Colonic mucosa (tissue), 4 donors: ENCODE measurements around the gene MARCHF7. TPM values are rescaled to one million over a fixed set of nuclear protein-coding genes. Genes with fewer than 3 reads are reported as not detected.

Experiments
- DNase-seq: peaks from one replicate; pipeline ENCODE4 v3.0.0-alpha.2; 2020
- H3K27ac ChIP-seq: fragments of 200-600 bp; one replicate; pipeline ENCODE4 v1.8.0; 2021
- H3K27me3 ChIP-seq: fragments of 200-600 bp; one replicate; pipeline ENCODE4 v1.8.0; 2021
- H3K36me3 ChIP-seq: fragments of 200-600 bp; one replicate; pipeline ENCODE4 v1.8.0; 2021
- H3K4me1 ChIP-seq: fragments of 200-600 bp; one replicate; pipeline ENCODE4 v1.8.0; 2021; ENCODE audit warnings: mild to moderate bottlenecking
- H3K4me3 ChIP-seq: fragments of 200-600 bp; one replicate; pipeline ENCODE4 v1.8.0; 2021
- H3K9ac ChIP-seq, 2 donors: one replicate each; pipeline ENCODE4 v1.7.0; 2013; ENCODE audit warnings: control low read depth in 2 of 2, low read depth in 2 of 2, low read length in 2 of 2
- H3K9me3 ChIP-seq: fragments of 200-600 bp; one replicate; pipeline ENCODE4 v1.8.0; 2021
- CTCF ChIP-seq: fragments of 200-600 bp; IDR thresholded peaks from one replicate; pipeline ENCODE4 v1.8.0; 2022; ENCODE audit warnings: antibody characterized with exemption, mild to moderate bottlenecking
- intact Hi-C: fragments of 100-400 bp; cut with DNase I; formaldehyde crosslinking; loops from one replicate; pipeline ENCODE4 v1.14.1; 2022
- total RNA-seq, 2 donors: library from RNA; stranded (reverse); fragmentation: NEBNext Ultra II Directional in 1 of 2; extraction: Animal tissue kit (Norgen Biotek cat#: 25700) in 1 of 2; gene quantifications; one replicate each; pipeline ENCODE4 v1.2.1, GENCODE V29; 2021
- donor health status: healthy.
- donor health status: DM: no; HTN: no; CAD: no.
- donor health status: DM: no; HTN: no; CAD: no.

Gene MARCHF7
- total RNA-seq, 2 donors from 2014 or later = 39.8 to 75.1 TPM

- no peaks in the 10 kb centered on the region for H3K4me1 ChIP-seq
Observed at GRCh38 chr2:159725713-159726112, 13.4 kb downstream of the MARCHF7 start.

GRCh38 chr2:159728629-159729028 is 16.3 kb downstream of the MARCHF7 start:
- Histone ChIP-seq H3K9me3 (no peaks in the 10 kb centered on the region), H3K36me3 (no peaks in the 10 kb centered on the region), H3K27me3 (no peaks in the 10 kb centered on the region), H3K9ac (no peak overlapping the region), H3K27ac (no peak overlapping the region), H3K4me1 (no peaks in the 10 kb centered on the region), H3K4me3 (no peak overlapping the region)
- no peak for TF ChIP-seq CTCF
- intact Hi-C loops = no loop called here
- DNase-seq = no peak

More at GRCh38 chr2:159725713-159726112, 13.4 kb downstream of the MARCHF7 start:
- H3K27me3 ChIP-seq = no peaks in the 10 kb centered on the region
- no peaks in the 10 kb centered on the region for H3K9me3 ChIP-seq
- TF ChIP-seq CTCF = no peak
- no peak overlapping the region for H3K9ac ChIP-seq
- no peak overlapping the region for H3K27ac ChIP-seq
- DNase-seq = no peak
- intact Hi-C loops = no loop called here
- H3K36me3 ChIP-seq = no peaks in the 10 kb centered on the region
- H3K4me3 ChIP-seq = no peak overlapping the region

GRCh38 chr2:159735648-159736047 is 23.3 kb downstream of the MARCHF7 start:
- Histone ChIP-seq H3K9me3 (no peaks in the 10 kb centered on the region), H3K4me1 (no peaks in the 10 kb centered on the region), H3K4me3 (no peak overlapping the region), H3K27me3 (no peaks in the 10 kb centered on the region), H3K27ac (no peak overlapping the region), H3K9ac (no peak overlapping the region), H3K36me3 (peaks cover 7% of the 10 kb centered on the region)
- intact Hi-C loops = no loop called here
- no peak for DNase-seq
- no peak for TF ChIP-seq CTCF

GRCh38 chr2:159736048-159736447 is 23.7 kb downstream of the MARCHF7 start:
- Histone ChIP-seq H3K36me3 (peaks cover 7% of the 10 kb centered on the region), H3K4me1 (no peaks in the 10 kb centered on the region), H3K9ac (no peak overlapping the region), H3K9me3 (no peaks in the 10 kb centered on the region), H3K4me3 (no peak overlapping the region), H3K27ac (no peak overlapping the region), H3K27me3 (no peaks in the 10 kb centered on the region)
- intact Hi-C loops = no loop called here
- no peak for DNase-seq
- no peak for TF ChIP-seq CTCF

GRCh38 chr2:159737292-159737916 is 25.1 kb downstream of the MARCHF7 start:
- no peak for DNase-seq
- no peaks in the 10 kb centered on the region for H3K27me3 ChIP-seq
- intact Hi-C loops = no loop called here
- H3K4me3 ChIP-seq = no peak overlapping the region
- H3K36me3 ChIP-seq = peaks cover 7% of the 10 kb centered on the region
- H3K9me3 ChIP-seq = no peaks in the 10 kb centered on the region
- no peak overlapping the region for H3K27ac ChIP-seq
- no peaks in the 10 kb centered on the region for H3K4me1 ChIP-seq
- H3K9ac ChIP-seq = no peak overlapping the region
- TF ChIP-seq CTCF = no peak
